ENCODE data around the gene SCYGR8. TPM values are rescaled to one million over a fixed set of nuclear protein-coding genes. Genes with fewer than 3 reads are reported as not detected.
A peak's percentile ranks its signal among the peaks of the same experiment; 100 is the strongest.
"Not testable (repeated sequence)": the region's sequence is repeated elsewhere in the genome, so short reads cannot be mapped to it uniquely, and the experiment has no call there.

SCYGR8 gene, protein sequence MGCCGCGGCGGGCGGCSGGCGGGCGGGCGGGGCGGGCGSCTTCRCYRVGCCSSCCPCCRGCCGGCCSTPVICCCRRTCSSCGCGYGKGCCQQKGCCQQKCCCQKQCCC
- total RNA-seq (ENCODE audit: insufficient read depth, low replicate concordance), result not detected

DNA sequence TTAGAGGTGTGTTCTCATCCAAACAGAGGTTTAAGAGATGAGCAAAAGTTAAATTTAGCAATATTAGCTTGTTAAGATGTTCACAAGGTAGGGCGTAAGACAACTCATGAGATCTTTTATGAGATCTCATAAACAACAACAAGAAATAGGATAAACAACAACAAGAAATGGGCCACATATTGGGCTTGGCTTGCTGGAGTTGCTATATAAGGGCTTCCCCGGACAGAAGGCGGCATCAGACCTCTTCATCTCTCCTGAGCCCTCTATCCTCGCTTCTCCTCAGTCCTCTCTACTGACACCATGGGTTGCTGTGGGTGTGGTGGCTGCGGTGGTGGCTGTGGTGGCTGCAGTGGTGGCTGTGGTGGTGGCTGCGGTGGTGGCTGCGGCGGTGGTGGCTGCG is at the start of gene SCYGR8:
SCYGR8 (plus strand) TSS at position 301 of the 400 bp plus-strand sequence; CDS start at position 301, 0 bp downstream.
- no peak for DNase-seq (ENCODE audit: low spot score)

DNA sequence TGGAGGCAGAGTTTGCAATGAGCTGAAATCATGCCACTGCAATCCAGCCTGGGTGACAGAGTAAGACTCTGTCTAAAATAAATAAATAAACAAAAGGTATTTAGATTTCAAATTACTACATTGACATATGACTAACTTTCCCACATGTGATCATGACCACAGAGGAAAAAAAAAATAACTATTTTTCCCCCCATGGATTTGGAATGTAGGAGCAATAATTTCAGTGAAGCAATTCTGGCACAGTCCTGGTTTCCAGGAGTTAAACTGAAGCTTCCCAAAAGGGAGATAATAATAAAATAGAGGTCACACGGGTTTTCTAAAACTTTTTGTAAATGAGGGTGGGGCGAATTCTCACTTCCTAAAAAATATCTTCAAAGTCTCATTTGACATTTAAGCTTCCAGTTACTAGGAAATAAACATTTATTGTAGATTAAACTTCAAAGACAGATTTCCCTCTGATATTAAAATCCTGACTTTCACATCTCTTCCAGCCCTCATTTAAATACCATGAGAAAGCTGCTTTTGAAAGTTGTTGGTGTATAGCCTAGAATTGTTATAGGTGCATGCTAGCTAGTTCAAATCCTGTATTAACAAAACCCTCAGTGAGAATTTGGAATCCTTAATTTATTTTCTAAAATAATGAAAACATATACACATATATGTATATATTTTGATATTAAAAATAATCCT is 48.6 kb upstream of the SCYGR8 start:
- DNase-seq (ENCODE audit: low spot score), result no peak

DNA sequence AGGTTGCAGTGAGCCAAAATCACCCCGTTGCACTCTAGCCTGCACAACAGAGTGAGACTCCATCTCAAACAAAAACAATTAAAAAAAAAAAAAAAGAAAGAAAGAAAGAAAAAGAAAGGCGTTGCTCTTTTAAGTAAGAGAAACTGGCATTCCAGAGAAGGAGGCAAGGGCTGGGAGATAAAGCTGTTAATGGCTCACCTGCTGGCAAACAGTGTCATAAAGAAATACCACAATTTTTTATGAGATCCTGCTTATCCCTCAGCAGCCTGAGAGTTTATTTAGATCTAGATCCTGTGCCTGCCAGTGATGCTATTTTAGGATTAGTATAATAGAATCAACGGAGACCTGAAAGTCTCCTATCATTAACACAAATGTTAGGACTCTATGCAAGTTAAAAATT is 44.1 kb upstream of the SCYGR8 start:
- no peak for DNase-seq (ENCODE audit: low spot score)

DNA sequence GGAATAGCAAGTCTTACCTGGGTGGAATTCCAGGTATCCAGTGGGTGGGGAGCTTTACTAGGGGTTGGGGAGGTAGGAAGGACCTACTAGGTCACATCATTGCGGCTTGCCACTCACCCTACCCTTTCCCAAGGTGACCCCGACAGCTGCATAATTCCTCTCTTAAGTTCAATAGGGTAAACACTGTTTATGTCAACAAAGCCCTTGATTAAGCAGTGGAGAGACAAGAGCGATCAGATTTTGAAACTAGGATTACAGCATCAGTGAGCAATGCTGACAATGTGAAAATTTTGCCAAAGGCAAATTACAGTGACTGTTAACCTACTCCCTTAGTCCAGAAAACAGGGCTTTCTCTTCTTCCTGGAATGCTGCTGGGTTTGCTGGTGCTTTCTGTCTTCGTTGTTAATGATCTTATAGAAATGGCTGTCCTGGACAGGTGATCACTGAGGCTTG is 42.4 kb upstream of the SCYGR8 start:
- DNase-seq (ENCODE audit: low spot score), result peak; percentile 42

DNA sequence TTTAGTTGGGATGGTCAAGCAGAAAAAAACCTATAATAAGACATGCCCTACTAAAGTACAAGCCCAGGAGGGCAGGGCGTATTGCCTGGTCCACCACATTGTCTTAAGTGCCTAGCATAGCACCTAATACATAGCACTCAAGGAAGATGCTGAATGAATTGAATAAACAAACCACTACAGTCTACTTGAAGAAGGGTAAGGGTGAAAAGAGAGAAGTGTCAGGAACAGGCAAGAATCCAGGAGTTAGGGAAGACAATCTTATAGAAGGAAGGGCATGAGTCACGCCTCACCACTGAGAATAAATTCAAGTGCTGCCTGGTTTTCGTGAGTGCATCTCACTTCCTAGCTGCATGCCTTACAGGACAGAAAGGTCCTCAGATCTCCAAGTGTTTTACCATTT is 41.7 kb upstream of the SCYGR8 start:
- DNase-seq (ENCODE audit: low spot score), result no peak

DNA sequence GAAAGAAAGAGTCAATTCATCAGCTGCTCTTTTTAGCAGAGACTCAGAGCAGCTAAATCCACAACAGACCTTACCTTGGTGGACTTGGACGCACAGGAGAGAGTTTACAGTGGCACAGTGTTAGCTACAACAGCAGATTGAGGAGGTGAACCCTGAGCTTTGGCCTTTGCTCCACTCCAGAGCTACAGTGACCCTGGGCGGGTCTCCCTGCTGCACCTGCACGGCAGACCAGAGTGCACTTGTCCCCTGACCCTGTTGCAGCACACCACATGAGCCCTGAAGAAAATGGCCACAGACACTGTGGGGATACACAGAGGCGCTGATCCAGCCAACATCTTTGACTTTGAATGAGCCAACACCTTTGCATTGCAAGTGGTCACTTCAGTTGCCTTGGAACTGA is 38.8 kb upstream of the SCYGR8 start:
- no peak for DNase-seq (ENCODE audit: low spot score)

DNA sequence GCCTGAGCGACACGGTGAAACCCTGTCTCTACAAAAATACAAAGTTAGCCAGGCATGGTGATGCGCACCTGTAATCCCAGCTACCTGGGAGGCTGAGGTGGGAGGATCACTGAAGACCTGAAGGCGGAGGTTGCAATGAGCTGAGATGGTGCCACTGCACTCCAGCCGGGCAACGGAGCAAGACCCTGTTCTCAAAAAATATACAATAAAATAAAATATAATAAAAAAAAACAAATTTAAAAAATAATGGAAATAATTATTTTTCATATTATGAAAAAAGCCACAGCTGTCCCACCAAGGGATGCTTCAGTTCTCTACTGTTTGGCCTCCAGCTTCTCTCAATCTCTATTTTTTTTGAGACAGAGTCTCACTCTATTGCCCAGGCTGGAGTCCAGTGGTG is 38.3 kb upstream of the SCYGR8 start:
- no peak for DNase-seq (ENCODE audit: low spot score)

DNA sequence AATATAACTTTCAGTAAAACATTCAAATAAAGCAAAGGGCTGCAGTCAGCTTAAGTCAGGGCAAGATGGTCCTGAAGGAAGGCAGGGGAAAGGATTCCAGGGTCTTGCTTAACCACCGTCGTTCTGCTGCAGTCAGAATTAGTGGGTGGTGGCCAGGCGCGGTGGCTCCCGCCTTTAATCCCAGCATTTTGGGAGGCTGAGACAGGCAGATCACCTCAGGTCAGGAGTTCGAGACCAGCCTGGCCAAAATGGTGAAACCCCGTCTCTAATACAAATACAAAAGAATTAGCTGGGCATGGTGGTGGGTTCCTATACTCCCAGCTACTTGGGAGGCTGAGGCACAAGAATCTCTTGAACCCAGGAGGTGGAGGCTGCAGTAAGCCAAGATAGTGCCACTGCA is 34.7 kb upstream of the SCYGR8 start:
- DNase-seq (ENCODE audit: low spot score), result no peak

DNA sequence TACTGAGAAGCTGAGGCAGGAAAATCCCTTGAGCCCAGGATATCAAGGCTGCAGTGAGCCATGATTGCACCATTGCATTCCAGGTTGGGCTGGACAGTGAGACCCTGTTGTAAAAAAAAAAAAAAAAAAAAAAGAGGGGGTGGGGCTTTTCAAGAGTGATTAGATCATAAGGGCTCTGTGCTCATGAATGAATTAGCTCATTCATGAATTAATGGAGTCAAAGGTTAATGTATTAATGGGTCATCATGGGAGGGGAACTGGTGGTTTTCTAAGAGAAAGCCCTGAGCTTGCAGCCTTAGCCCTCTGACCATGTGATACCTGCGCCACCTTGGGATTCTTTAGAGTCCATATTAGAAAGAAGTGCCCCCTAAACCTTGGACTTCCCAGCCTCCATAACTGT is 32.4 kb upstream of the SCYGR8 start:
- DNase-seq (ENCODE audit: low spot score), result peak; percentile 11

DNA sequence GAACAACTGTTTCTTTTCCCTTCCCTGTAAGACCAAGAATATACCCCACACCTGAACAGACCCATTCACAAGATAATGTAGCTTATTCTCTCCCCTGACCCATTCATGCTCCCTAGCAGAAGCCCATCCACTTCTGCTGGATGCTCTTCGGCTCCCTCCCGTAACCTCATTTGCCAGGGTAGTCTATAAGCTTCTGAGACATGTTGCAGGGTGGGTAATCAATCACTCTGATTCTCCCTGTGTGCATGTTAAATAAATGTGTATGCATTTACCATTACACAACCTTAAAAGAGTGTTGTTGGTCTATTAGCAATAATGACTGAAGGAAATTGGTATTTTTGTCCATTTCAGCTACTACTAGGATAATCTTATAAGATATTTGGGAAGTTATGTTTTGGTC is 29.2 kb upstream of the SCYGR8 start:
- DNase-seq (ENCODE audit: low spot score), result no peak

DNA sequence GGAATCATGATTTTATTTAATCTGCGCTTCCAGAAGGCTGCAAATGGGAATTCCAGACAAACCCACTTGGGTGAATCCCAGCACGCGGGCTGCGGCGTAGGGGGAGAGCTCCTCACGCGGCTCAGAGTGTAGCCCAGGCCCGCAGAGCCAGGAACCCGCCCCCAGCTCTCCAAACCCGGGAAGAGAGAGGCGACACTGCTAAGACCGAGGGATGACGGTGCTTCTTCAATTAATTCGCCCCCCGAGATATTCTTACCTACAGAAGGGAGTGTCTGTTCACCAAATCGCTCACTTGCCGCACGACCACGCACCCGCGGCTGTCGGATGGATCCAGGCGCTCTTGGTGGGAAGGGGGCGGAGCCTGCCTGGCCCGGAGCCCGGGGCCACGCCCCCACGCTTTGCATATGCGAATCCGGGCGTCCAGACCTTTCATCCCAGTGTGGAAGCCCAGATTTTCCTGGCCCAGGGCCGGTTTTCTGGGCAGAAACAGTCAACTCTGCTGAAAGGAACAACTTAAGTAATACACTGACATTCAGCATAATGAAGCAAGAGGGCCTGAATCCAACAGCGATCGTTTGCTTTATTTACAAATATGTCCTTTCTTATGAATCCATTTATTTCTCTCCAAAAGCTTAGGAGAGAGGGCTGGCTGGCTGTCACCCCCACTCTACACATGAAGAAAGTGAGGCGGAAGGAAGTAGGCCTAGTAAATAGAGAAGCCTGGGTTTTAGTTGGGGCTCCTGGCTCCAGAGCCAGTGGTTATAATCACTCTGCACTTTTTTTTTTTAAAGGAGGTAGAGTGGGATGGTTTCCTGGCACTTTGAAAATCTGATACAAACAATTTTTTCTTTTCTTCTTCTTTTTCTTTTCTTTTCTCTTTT is 27.8 kb upstream of the SCYGR8 start, which contains the start of gene SLC19A3:
SLC19A3 (minus strand) TSS at position 342 of the 881 bp plus-strand sequence. CDS start 15,710 bp downstream, outside the sequence.
- peak; percentile 95 for DNase-seq (ENCODE audit: low spot score)

DNA sequence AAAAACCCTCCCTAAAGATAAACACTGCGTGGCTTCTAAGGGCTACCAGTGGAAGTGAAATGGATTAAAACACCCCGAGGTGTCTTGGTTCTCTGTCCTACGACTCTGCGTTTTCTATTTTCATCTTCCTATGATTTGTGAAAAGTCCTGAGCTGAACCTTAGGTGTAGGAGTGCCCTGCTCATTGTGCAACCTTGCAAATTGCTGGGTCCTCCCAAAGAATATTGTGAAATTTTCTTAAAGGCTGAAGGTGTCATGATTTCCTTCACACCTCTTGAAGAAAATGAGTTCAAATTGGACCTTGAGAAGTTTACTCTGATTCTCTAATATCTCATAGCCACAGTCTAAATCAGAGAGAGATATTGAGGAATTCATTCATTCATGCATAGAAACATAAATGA is 26.1 kb upstream of the SCYGR8 start:
- DNase-seq (ENCODE audit: low spot score), result no peak

DNA sequence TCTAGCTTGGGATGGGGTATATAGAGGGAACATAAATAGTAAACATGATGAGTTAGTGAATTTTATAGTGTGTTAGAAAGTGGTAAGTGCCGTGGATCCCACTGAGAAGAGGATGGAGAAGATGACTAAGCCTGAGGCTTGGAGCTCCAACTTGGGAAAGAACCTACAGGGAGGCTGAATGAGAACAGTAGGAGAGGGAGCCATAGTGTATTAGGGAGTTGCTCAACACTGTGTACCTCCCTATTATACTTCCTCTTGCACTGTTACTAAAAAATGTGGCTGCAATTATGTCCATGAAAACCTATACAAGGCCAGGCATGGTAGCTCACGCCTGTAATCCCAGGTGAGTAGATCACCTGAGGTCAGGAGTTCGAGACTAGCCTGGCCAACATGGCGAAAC is 25.0 kb upstream of the SCYGR8 start:
- DNase-seq (ENCODE audit: low spot score), result no peak

DNA sequence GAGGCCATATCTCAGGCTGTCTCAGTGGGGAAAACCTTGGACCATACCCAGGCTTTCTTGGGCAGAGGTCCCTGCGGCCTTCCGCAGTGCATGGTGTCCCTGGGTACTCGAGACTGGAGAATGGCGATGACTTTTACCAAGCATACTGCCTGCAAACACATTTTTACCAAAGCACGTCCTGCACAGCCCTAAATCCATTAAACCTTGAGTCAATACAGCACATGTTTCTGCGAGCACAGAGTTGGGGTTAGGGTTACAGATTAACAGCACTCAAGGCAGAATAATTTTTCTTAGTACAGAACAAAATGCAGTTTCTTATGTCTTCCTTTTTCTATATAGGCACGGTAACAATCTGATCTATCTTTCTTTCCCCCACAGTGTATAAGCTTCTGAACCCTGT is 22.9 kb upstream of the SCYGR8 start:
- DNase-seq (ENCODE audit: low spot score), result peak; percentile 9

DNA sequence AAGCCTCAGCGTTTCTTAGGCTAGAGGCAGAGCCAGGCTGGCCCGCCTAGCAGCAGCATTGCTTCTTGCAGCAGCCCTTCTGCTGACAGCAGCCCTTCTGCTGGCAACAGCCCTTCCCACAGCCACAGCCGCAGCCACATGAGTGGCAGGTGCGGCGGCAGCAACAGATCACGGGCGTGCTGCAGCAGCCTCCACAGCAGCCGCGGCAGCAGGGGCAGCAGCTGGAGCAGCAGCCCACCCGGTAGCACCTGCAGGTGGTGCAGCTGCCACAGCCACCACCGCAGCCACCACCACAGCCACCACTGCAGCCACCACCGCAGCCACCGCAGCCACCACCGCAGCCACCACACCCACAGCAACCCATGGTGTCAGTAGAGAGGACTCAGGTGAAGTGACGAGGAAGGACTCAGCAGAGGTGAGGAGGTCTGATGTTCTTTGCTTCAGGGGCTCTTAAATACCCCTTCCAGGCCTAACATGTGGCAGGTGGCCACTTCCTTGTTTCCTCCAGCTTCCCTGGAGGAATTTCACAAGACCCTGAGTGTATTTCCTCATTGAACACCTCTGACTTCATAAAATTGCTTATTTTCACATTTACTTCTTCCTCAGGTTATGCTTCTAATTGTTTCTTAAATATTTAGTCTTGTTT is 21.2 kb upstream of the SCYGR8 start, which contains the start of gene SCYGR6:
SCYGR6 (minus strand) TSS at position 364 of the 646 bp plus-strand sequence; CDS start at position 364, 0 bp downstream.
- no peak for DNase-seq (ENCODE audit: low spot score)

DNA sequence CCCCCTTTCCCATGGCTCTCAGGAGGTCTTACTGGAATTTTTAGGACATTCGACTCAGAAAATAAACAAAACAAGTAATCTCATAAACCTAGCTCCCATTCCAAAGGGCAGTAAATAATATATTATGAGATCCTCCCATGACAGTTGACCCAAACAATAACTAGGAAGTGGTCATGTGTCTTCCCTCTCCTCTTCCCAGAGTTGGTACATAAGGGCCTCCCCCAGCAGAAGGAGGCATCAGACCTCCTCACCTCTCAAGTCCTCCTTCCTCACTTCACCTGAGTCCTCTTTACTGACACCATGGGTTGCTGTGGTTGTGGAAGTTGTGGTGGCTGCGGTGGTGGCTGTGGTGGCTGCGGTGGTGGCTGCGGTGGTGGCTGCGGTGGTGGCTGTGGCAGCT is 17.7 kb upstream of the SCYGR8 start, which contains the start of gene SCYGR7:
SCYGR7 (plus strand) TSS at position 301 of the 400 bp plus-strand sequence; CDS start at position 301, 0 bp downstream.
- no peak for DNase-seq (ENCODE audit: low spot score)

DNA sequence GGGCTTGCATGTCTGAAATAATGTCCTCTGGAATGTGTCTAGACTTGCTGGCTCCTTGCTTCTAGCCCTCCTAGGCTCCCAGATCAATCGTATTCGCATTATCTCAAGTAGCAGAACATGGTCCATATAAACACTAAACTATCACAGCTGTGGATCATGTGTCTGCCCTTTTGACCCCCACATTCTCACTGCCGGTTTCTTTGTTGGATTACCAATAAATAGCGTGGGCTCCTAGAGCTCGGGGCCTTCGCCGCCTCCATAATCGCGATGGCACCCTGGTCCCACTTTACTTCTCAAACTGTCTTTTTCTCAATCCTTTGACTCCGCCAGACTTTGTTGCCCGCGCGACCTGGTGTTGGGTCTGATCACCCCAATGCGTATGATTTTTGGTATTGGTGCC is 6.3 kb upstream of the SCYGR8 start:
- DNase-seq (ENCODE audit: low spot score), result no peak

DNA sequence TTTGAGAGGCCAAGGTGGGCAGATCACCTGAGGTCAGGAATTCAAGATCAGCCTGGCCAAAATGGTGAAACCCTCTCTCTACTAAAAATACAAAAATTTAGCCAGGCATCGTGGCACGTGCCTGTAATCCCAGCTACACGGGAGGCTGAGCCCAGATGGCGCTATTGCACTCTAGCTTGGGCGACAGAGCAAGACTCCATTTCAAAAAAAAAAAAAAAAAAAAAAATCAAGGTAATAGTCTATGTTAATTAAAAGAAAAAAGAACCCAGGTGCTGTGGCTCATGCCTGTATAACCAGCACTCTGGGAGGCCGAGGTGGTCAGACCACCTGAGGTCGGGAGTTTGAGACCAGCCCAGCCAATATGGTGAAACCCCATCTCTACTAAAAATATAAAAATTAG is 5.0 kb upstream of the SCYGR8 start:
- DNase-seq (ENCODE audit: low spot score), result not testable (repeated sequence)

DNA sequence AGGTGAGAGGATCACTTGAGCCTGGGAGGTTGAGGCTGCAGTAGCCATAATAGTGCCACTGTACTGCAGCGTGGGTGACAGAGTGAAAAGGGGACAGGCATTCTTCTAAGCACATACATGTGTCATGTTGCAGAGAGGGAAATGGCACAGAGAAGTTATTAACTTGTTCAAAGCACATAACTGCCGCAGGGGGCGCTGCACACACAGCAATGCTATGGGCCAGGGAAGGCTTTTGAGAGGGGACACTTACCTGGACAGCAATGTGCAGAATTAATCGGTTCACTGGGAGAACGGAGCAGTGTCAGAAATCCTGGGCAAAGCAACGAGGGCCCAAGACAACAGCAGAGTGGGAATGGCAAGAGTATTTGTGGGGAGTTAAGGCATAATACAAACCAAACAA is 2.4 kb downstream of the SCYGR8 start:
- DNase-seq (ENCODE audit: low spot score), result no peak

DNA sequence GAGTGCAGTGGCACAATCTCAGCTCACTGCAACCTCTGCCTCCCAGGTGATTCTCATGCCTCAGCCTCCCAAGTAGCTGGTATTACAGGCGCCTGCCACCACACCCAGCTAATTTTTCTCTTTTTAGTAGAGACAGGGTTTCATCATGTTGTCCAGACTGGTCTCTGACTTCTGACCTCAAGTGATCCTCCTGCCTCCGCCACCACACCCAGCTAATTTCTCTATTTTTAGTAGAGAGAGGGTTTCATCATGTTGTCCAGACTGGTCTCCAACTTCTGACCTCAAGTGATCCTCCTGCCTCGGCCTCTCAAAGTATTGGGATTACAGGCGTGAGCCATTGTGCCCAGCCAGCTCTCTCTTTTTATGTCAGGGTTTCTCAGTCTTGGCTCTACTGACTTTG is 10.6 kb downstream of the SCYGR8 start:
- not testable (repeated sequence) for DNase-seq (ENCODE audit: low spot score)

DNA sequence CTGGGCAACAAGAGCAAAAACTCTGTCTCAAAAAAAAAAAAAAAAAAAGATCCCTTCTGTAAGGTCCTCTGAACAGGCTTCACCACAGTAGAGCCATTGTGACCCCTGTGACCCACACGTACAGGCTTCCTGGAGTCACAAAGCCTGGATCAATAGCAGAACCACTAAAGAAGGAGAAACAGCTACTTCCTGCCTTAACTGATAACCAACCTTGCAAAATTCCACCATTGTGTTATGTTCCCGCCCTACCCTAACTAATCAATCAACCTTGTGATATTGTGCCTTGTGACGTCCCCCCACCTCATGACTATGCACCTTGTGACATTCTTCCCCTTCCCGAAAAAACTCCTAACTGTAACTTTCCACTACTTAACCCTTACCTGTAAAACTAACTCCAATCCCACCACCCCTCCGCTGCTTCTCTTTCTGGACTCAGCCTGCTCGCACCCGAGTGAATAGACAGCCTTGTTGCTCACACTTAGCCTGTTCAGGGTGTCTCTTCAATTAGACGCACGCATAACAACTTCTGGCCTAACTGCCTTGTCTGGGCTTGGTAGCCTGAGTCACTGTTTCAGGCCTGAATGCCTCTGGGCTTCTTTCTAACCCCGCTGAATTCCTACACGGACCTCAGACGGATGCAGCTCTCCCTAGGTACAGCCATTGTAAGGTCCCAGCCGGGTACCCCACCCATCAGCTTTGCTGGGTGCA is 13.9 kb downstream of the SCYGR8 start:
- DNase-seq (ENCODE audit: low spot score), result no peak
